Measurements from ENCODE around the gene RASAL2. TPM values are rescaled to one million over a fixed set of nuclear protein-coding genes. Genes with fewer than 3 reads are reported as not detected.

Gene RASAL2
- total and polyA plus RNA-seq, 9 of the 15 experiments (the other 6 are each of a cell fraction or from before 2014, with no cell fraction given), result 0.13 to 1.0 (median 0.62) TPM

DNA sequence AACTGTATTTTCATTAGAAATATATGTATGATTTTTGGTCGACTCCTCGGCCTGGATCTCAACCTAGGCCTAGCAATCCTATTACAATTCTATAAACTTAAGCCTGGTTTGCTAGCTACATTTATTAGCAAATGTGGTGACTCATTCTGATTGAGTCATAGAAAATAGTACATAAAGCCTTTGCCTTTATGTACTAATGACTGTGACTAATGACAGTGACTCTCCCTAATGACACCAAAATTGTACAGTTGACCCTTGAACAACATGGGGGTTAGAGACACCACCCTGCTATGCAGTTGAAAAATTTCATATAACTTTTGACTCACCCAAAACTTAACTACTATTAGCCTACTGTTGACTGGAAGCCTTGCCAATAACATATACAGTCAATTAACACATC, 324.0 kb downstream of the RASAL2 start:
- TF ChIP-seq FOSL1 (tag; conservative IDR thresholded peaks at IDR 0.05) (0 out of 2 replicates have a peak, but pooled peaks have one; percentile 21), HOXB6 (CRISPR knock-in tag; IDR thresholded peaks at IDR 0.05; ENCODE audit: borderline replicate concordance) (no peak), KDM1A (IDR thresholded peaks at IDR 0.05) (no peak)
- H3K4me2 ChIP-seq (ENCODE audit: insufficient read depth, low read length), result no peak overlapping the region
- H3K9me1 ChIP-seq (ENCODE audit: control insufficient read depth, insufficient read depth, low read length), result no peaks in the 10 kb centered on the region
- no peaks in the 10 kb centered on the region for H3K36me3 ChIP-seq (ENCODE audit: control insufficient read depth, insufficient read depth, low read length)
- ChIA-PET CTCF (ENCODE audit: low intra/inter-chr PET ratio) (no interaction called here), POLR2A (no interaction called here)
- intact Hi-C loops (cut with micrococcal nuclease) (no loop called here), in situ Hi-C loops (cut with MboI) (no loop called here)
- H3K79me2 ChIP-seq (ENCODE audit: control insufficient read depth, insufficient read depth, low read length), result no peaks in the 10 kb centered on the region
- H3K4me3 ChIP-seq, result no peak overlapping the region
- H3K9me3 ChIP-seq (replicated peaks; ENCODE audit: control insufficient read depth, insufficient read depth, low read depth, low read length), result no peaks in the 10 kb centered on the region
- ATAC-seq, result no peak
- no peak overlapping the region for H3K9ac ChIP-seq (ENCODE audit: insufficient read depth in 1 of 2, low read depth in 2 of 2, low read length in 2 of 2)
- BruUV-seq (replicated peaks), result no TSS peak
- H3K27ac ChIP-seq (ENCODE audit: extremely low read depth, low read depth, low read length), result no peak overlapping the region
- WGBS (ENCODE audit: insufficient coverage, low coverage, missing lambda C conversion rate), result 0% methylated on average over 2 of the region's 2 CpGs
- no peaks in the 10 kb centered on the region for H3K4me1 ChIP-seq (replicated peaks in 1 of 2; ENCODE audit: control insufficient read depth in 2 of 2, insufficient read depth in 2 of 2, low read length in 2 of 2)
- no peak overlapping the region for H2AFZ ChIP-seq (ENCODE audit: low read depth, low read length)
- H4K20me1 ChIP-seq (replicated peaks; ENCODE audit: control insufficient read depth, insufficient read depth, low read length), result no peaks in the 10 kb centered on the region
- FAIRE-seq, result no peak
- no peak for DNase-seq (ENCODE audit: extremely low read depth in 1 of 4, low spot score in 3 of 4)
- H3K27me3 ChIP-seq (ENCODE audit: control insufficient read depth in 2 of 2, insufficient read depth in 2 of 2, low read length in 2 of 2), result no peaks in the 10 kb centered on the region

DNA sequence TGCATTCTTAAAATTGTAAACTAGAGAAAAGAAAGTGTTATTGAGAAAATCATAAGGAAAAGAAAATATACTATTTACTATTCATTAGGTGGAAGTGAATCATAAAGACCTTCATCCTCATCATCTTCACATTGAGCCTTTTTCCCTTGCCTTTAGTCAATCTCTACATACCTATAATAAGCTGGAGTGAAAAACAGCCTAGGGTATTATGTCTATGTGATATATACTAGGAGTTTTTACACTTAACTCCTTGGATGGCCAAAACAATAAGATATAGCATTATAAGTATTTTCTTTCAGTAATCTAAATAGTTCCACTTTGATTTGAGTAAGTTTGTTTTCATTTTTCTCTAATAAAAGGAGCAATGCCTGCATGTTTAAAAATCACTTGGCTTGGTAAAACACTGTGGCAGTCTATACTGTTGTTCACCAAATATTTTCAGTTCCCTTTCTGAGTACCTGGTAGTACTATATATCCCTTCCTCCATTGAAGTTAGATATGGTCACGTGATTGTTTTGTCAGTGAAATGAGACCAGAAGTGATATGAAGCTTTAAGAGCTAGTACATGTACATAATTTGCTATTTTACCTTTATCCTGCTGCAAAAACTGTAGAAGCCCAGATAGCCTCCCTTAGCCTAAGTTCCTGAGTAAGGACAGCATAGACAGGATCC, 324.5 kb downstream of the RASAL2 start:
- no peaks in the 10 kb centered on the region for H3K27me3 ChIP-seq (ENCODE audit: control insufficient read depth in 2 of 2, insufficient read depth in 2 of 2, low read length in 2 of 2)
- no peaks in the 10 kb centered on the region for H3K36me3 ChIP-seq (ENCODE audit: control insufficient read depth, insufficient read depth, low read length)
- ChIA-PET POLR2A (no interaction called here), CTCF (ENCODE audit: low intra/inter-chr PET ratio) (no interaction called here)
- whole genome bisulfite sequencing (ENCODE audit: insufficient coverage, low coverage, missing lambda C conversion rate), result 4% methylated on average over 1 of the region's 1 CpG
- no peak overlapping the region for H3K4me3 ChIP-seq
- H3K9me1 ChIP-seq (ENCODE audit: control insufficient read depth, insufficient read depth, low read length), result no peaks in the 10 kb centered on the region
- no peaks in the 10 kb centered on the region for H3K9me3 ChIP-seq (replicated peaks; ENCODE audit: control insufficient read depth, insufficient read depth, low read depth, low read length)
- in situ Hi-C loops (cut with MboI), result no loop called here
- H2AFZ ChIP-seq (ENCODE audit: low read depth, low read length), result no peak overlapping the region
- no peaks in the 10 kb centered on the region for H3K79me2 ChIP-seq (ENCODE audit: control insufficient read depth, insufficient read depth, low read length)
- FAIRE-seq, result no peak
- H3K27ac ChIP-seq (ENCODE audit: extremely low read depth, low read depth, low read length), result no peak overlapping the region
- H3K9ac ChIP-seq (ENCODE audit: insufficient read depth in 1 of 2, low read depth in 2 of 2, low read length in 2 of 2), result no peak overlapping the region
- ATAC-seq, result no peak
- no peaks in the 10 kb centered on the region for H3K4me1 ChIP-seq (replicated peaks in 1 of 2; ENCODE audit: control insufficient read depth in 2 of 2, insufficient read depth in 2 of 2, low read length in 2 of 2)
- BruUV-seq (replicated peaks), result no TSS peak
- intact Hi-C loops (cut with micrococcal nuclease), result no loop called here
- no peak for DNase-seq (ENCODE audit: extremely low read depth in 1 of 4, low spot score in 3 of 4)
- H3K4me2 ChIP-seq (ENCODE audit: insufficient read depth, low read length), result no peak overlapping the region
- no peaks in the 10 kb centered on the region for H4K20me1 ChIP-seq (replicated peaks; ENCODE audit: control insufficient read depth, insufficient read depth, low read length)
- TF ChIP-seq, protein P1, sequence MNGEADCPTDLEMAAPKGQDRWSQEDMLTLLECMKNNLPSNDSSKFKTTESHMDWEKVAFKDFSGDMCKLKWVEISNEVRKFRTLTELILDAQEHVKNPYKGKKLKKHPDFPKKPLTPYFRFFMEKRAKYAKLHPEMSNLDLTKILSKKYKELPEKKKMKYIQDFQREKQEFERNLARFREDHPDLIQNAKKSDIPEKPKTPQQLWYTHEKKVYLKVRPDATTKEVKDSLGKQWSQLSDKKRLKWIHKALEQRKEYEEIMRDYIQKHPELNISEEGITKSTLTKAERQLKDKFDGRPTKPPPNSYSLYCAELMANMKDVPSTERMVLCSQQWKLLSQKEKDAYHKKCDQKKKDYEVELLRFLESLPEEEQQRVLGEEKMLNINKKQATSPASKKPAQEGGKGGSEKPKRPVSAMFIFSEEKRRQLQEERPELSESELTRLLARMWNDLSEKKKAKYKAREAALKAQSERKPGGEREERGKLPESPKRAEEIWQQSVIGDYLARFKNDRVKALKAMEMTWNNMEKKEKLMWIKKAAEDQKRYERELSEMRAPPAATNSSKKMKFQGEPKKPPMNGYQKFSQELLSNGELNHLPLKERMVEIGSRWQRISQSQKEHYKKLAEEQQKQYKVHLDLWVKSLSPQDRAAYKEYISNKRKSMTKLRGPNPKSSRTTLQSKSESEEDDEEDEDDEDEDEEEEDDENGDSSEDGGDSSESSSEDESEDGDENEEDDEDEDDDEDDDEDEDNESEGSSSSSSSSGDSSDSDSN (IDR thresholded peaks at IDR 0.05; ENCODE audit: borderline replicate concordance in 1 of 2, low read depth in 2 of 2, low read length in 2 of 2), result no peak
- TF ChIP-seq, protein P2, sequence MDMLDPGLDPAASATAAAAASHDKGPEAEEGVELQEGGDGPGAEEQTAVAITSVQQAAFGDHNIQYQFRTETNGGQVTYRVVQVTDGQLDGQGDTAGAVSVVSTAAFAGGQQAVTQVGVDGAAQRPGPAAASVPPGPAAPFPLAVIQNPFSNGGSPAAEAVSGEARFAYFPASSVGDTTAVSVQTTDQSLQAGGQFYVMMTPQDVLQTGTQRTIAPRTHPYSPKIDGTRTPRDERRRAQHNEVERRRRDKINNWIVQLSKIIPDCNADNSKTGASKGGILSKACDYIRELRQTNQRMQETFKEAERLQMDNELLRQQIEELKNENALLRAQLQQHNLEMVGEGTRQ (CRISPR knock-in tag; IDR thresholded peaks at IDR 0.05), result peak; percentile 19; the same call in 1 of the 2 replicates
- TF ChIP-seq HLTF (IDR thresholded peaks at IDR 0.05), result no peak
- TF ChIP-seq, protein P3, sequence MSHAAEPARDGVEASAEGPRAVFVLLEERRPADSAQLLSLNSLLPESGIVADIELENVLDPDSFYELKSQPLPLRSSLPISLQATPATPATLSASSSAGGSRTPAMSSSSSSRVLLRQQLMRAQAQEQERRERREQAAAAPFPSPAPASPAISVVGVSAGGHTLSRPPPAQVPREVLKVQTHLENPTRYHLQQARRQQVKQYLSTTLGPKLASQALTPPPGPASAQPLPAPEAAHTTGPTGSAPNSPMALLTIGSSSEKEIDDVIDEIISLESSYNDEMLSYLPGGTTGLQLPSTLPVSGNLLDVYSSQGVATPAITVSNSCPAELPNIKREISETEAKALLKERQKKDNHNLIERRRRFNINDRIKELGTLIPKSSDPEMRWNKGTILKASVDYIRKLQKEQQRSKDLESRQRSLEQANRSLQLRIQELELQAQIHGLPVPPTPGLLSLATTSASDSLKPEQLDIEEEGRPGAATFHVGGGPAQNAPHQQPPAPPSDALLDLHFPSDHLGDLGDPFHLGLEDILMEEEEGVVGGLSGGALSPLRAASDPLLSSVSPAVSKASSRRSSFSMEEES (CRISPR knock-in tag; IDR thresholded peaks at IDR 0.05), result peak; percentile 94
- peak; percentile 55 for TF ChIP-seq RAD51 (IDR thresholded peaks at IDR 0.05; ENCODE audit: borderline replicate concordance, low read depth)
- TF ChIP-seq CBFA2T2 (conservative IDR thresholded peaks at IDR 0.05), result peak; percentile 26; the same call in 1 of the 2 replicates

All from K562 (cell line).